Esophagus (tissue), 2 donors: Measurements from ENCODE around the gene KITLG. TPM values are rescaled to one million over a fixed set of nuclear protein-coding genes. Genes with fewer than 3 reads are reported as not detected.

Experiments used
- H3K27ac ChIP-seq, 2 donors: one replicate each; pipeline ENCODE4 v1.5.1; 2013; ENCODE audit warnings: low read depth in 2 of 2, mild to moderate bottlenecking in 2 of 2, inconsistent platforms in 1 of 2, low read length in 1 of 2, moderate library complexity in 1 of 2
- H3K27me3 ChIP-seq, 2 donors: one replicate each; pipeline ENCODE4 v1.6.1; 2013; ENCODE audit warnings: low read length in 2 of 2, control low read depth in 1 of 2, mild to moderate bottlenecking in 1 of 2; ENCODE audit not compliant: insufficient read depth in 2 of 2, control insufficient read depth in 1 of 2
- H3K36me3 ChIP-seq, 2 donors: one replicate each; pipeline ENCODE4 v1.6.1; 2013; ENCODE audit warnings: low read length in 1 of 2; ENCODE audit not compliant: control insufficient read depth in 2 of 2, insufficient read depth in 2 of 2
- H3K4me1 ChIP-seq, 2 donors: one replicate each; pipeline ENCODE4 v1.6.1; 2013; ENCODE audit warnings: low read length in 1 of 2; ENCODE audit not compliant: control insufficient read depth in 2 of 2, insufficient read depth in 2 of 2
- H3K4me3 ChIP-seq, 2 donors: one replicate each; pipeline ENCODE4 v1.5.1; 2013; ENCODE audit warnings: low read length in 2 of 2, mild to moderate bottlenecking in 2 of 2, low read depth in 1 of 2, moderate library complexity in 1 of 2
- H3K9me3 ChIP-seq, 2 donors: one replicate each; pipeline ENCODE4 v1.6.1; 2013; ENCODE audit warnings: mild to moderate bottlenecking in 2 of 2, low read depth in 1 of 2, low read length in 1 of 2, moderate library complexity in 1 of 2; ENCODE audit not compliant: control insufficient read depth in 2 of 2, insufficient read depth in 1 of 2
- WGBS, 2 donors: extraction: QIAGEN DNeasy Blood & Tissue Kit; methylation state at CpG; one replicate each; pipeline ENCODE4 v1.1.7; 2013; 5-methylcytosine and 5-hydroxymethylcytosine counted together
- polyA plus RNA-seq, 2 donors: library from polyadenylated mRNA; stranded (reverse); fragments of 200-250 nt; gene quantifications; one replicate each; pipeline ENCODE4 v1.2.3, GENCODE V29; 2013
- donor health status: healthy with polysubstance abuse.
- donor health status: Bipolar disorder and iron deficiency.

Gene KITLG
- polyA plus RNA-seq, 2 donors, result 6.2 to 7.7 TPM

DNA sequence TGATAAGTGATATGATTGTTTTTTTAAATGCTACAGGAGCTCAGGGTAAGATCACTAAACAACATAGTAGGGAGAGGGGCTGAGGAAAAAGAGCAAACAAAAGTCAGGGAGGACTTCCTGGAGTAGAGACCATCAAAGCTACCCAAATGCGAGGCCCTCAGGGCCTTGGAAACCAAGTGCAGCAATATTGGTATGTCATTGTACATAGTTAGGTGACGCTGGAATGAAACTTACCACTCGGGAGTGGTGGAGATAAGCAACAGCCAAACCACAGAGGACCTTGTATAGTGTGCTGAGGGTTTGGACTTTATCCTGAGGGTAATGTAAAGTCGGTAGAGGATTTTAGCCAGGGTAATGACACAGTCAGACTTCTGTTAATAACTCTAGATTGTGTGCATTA, 13.8 kb downstream of the KITLG start:
- WGBS, 2 donors, result 59 to 66% methylated on average over 4 of the region's 4 CpGs
- H3K27me3 ChIP-seq, result no peaks in the 10 kb centered on the region

DNA sequence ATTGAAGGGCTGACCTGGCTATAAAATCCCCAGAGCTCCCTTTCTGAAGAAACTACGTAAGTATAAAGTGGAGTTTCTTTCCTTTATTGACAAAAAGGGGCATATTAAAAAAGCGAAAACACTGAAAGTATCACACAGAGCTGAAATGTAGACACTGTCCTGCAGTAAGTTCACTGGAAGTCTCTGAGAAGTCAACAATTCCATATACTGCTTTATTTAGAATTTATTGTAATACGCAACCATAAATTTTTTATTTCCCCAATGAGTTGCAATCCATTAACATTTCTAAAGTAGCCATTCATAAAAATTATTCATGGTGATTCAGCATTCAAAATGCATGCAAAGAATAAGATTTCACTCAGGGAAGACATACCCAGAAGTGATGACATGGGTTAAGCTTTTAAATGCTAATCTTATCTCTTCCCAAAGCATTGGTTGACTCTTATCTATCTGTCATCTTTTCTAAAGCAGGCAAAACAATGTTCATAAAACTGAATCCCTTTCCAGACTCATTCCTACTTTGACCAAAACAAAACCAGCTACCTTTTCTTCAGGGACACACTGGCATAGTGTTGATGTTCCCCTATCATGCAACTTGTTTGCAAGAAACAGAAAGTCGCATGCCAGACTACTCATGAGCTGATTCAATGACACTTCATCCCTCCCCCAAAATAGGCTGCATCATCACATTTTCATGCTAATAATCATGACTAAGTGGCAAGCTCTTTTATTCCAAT, 17.3 kb downstream of the KITLG start:
- Histone ChIP-seq H3K9me3 (no peaks in the 10 kb centered on the region), H3K36me3 (peaks cover 0 to 2% of the 10 kb centered on the region in 2 donors), H3K4me3 (no peak overlapping the region), H3K27me3 (no peaks in the 10 kb centered on the region), H3K27ac (no peak overlapping the region), H3K4me1 (peaks cover 2 to 6% of the 10 kb centered on the region in 2 donors)
- WGBS, 2 donors, result 91 to 93% methylated on average over 4 of the region's 4 CpGs

More for the DNA sequence above, 13.8 kb downstream of the KITLG start:
- Histone ChIP-seq H3K27ac (no peak overlapping the region), H3K9me3 (no peaks in the 10 kb centered on the region), H3K36me3 (peaks cover 0 to 2% of the 10 kb centered on the region in 2 donors), H3K4me3 (no peak overlapping the region), H3K4me1 (peaks cover 0 to 3% of the 10 kb centered on the region in 2 donors)

DNA sequence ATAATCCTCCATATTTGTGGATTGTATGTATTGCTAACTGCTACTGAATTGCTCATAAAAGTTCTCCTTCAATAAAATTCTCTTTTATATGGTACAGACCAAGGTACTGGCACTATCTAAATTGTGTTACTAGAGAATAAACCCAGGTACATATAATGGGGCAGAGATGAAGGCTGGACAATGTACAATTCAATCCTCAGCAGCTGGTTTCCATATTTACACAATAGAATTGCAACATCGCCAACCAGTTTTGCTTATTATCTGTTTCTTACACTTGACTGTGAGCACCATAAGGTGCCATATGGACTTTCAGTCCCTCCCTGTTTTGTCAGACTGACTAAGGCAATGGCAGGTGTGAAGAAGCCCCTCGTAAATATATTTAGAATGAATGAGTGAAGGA, 18.1 kb downstream of the KITLG start:
- Histone ChIP-seq H3K9me3 (no peaks in the 10 kb centered on the region), H3K4me3 (no peak overlapping the region), H3K27ac (no peak overlapping the region), H3K4me1 (peaks cover 2 to 6% of the 10 kb centered on the region in 2 donors), H3K27me3 (no peaks in the 10 kb centered on the region), H3K36me3 (peaks cover 0 to 2% of the 10 kb centered on the region in 2 donors)
- WGBS, 2 donors, result 83 to 86% methylated on average over 2 of the region's 2 CpGs

DNA sequence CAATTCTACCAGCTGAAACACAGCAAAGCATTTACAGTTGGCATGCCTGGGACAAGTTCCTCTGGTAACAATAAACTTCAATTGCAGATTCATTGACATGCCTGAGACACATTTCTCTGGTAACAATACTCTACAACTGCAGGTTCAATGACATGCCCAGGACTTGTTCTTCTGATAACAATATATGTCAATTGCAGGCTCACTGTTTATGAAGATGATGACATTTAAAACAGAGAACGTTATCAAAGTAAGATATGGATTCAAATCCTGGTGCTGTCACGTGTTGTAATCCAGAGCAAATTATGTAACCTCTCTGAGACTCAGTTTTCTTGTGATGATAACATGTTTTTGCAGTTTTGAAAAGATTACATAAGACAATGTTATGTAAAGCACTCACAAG, 20.5 kb downstream of the KITLG start:
- Histone ChIP-seq H3K4me3 (no peak overlapping the region), H3K36me3 (peaks cover 0 to 2% of the 10 kb centered on the region in 2 donors), H3K9me3 (no peaks in the 10 kb centered on the region), H3K27me3 (no peaks in the 10 kb centered on the region), H3K4me1 (peaks cover 2 to 5% of the 10 kb centered on the region in 2 donors), H3K27ac (no peak overlapping the region)
- 28 to 31% methylated on average over 2 of the region's 2 CpGs for WGBS, 2 donors

DNA sequence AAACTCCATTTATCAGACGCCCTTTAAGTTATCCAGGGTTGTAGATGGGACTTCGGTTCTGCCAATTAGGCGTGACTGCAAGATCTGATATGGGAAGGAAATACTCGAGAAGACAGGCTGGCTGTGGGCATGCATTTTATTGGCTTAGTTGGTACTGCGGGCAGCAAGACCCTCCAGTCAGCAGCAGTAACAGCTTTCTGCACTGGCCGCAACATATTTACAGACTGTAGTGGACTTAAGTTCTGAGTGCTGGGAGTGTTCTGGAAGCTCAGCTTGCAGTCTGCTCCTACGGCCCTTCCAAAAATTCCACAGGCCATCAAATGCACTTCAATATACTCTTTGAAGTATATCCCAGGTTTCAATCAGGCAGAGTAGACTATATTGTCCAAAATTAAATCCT, 21.1 kb downstream of the KITLG start:
- H3K27me3 ChIP-seq, result no peaks in the 10 kb centered on the region
- no peaks in the 10 kb centered on the region for H3K9me3 ChIP-seq
- H3K27ac ChIP-seq, result peak overlapping the region in 1 of 2 donors; percentile 21
- peaks cover 2 to 5% of the 10 kb centered on the region in 2 donors for H3K4me1 ChIP-seq
- no peak overlapping the region for H3K4me3 ChIP-seq
- WGBS, 2 donors, result 64 to 72% methylated on average over 7 of the region's 7 CpGs
- H3K36me3 ChIP-seq, result peaks cover 0 to 2% of the 10 kb centered on the region in 2 donors

DNA sequence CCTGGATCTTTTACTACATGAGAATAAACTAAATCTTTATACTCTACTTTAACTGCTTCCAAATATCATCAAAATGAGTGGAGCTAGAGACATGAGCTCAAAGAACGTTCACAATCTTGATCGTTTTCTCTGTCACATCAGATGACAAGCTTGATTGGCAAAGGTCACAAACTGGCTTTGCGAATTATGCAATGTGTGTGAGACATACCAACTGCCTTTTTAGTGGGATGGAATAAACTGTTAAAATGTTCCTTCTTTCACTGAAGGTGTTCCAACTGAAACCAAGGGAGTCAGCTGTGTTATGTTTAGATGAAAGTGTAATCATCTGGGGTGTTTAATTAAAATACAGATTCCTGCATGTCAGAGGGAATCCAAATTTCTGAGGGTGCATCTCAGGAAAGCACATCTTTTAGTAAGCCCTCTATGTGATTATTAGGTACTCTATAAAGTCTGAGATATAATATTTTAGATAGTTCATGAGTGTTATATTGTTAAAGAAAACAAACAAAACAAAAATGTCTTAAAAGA, 21.9 kb downstream of the KITLG start:
- Histone ChIP-seq H3K4me1 (peaks cover 2 to 5% of the 10 kb centered on the region in 2 donors), H3K9me3 (no peaks in the 10 kb centered on the region), H3K27me3 (no peaks in the 10 kb centered on the region), H3K4me3 (no peak overlapping the region), H3K36me3 (peaks cover 0 to 2% of the 10 kb centered on the region in 2 donors), H3K27ac (no peak overlapping the region)
- WGBS, 2 donors, result 58 to 60% methylated on average over 3 of the region's 3 CpGs

DNA sequence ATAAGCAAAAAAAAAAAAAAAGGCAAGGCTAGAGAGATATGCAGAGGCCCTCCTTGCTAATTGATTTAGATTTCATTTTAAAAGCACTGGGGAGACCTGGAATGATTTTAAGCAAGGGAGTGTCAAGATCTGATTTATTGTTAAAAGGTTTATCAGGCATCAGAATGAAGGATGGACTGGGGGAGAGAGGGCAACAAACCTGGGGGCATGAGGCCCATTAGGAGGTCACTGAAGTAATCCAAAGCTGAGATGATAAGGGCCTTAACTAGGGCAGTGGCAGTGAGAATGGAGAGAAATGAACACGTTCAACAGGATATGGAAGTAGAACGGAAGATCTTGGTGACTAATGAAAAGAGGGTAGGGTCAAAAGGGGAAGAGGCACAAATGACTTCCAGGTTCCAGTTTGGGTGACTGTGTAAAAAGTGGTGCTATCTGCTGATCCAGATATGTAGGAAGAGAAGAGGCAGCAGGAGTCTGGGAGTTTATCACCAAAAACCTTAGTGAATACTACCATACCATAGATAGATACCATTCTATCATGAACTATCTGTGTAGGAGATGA, 24.0 kb downstream of the KITLG start:
- no peak overlapping the region for H3K4me3 ChIP-seq
- H3K27ac ChIP-seq, result peak overlapping the region in 1 of 2 donors; percentile 41
- H3K9me3 ChIP-seq, result no peaks in the 10 kb centered on the region
- 62 to 66% methylated on average over 2 of the region's 2 CpGs for WGBS, 2 donors
- no peaks in the 10 kb centered on the region for H3K36me3 ChIP-seq
- no peaks in the 10 kb centered on the region for H3K27me3 ChIP-seq
- H3K4me1 ChIP-seq, result peaks cover 2 to 5% of the 10 kb centered on the region in 2 donors

DNA sequence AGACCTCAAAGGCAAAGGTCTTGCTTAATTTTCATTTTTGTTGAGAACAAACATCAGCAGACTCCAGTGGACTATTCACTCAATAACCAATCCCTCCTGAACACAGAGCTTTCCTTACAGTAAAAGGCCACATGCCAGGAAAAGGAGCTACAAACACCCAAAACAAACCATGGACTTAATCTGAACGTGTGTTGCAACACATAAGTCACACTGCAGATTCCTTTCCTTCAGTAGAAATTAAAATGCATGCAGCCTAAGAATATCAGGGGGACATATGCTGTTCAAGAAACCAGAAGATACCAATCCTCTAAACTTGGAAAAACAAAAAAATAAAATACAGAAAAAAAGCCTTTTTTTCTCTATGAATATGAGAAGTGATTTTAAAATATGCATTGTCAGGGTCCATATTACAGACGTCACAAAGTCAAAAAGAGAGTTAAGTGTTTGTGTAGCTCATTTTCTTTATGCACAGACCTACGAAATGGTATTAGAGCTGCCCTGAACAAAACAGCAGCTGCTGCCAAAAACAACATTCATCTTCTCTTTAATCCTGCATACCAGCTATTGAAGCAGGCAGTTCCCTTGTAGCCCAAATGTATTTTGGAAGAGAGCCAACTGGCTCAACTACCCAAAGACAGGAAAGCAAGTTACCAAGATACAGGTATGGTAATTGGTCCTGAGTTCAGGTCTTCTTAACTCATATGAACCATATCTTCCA, 26.2 kb downstream of the KITLG start:
- WGBS, 2 donors, result 14 to 18% methylated on average over 3 of the region's 3 CpGs
- H3K4me3 ChIP-seq, result no peak overlapping the region

DNA sequence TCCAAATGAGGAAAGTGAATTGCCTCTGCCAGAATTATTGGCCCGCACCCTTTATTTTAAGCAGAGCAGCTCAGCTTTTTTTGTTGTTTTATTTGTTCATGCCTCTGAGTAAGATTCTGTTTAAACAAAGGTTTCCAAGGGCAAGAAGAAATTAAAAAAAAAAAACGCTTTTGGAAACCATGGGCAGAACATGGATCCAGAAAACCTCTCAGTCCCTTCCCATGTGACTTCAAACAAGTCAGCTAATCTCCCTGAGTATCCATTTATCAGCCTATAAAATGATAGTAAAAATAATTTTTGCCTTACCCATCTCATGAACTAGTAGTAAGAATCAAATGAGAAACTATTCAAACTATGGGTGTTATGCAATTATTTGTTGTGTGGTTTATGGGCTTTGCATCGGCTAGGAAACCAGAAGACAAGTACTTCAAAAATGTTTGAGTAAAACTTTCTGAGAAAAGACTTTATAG, 27.6 kb downstream of the KITLG start:
- WGBS, 2 donors, result 19 to 31% methylated on average over 3 of the region's 3 CpGs
- Histone ChIP-seq H3K36me3 (no peaks in the 10 kb centered on the region), H3K4me3 (no peak overlapping the region), H3K27me3 (no peaks in the 10 kb centered on the region), H3K27ac (no peak overlapping the region), H3K9me3 (no peaks in the 10 kb centered on the region), H3K4me1 (peaks cover 0 to 1% of the 10 kb centered on the region in 2 donors)

More for the DNA sequence above, 26.2 kb downstream of the KITLG start:
- peaks cover 0 to 2% of the 10 kb centered on the region in 2 donors for H3K4me1 ChIP-seq
- H3K27me3 ChIP-seq, result no peaks in the 10 kb centered on the region
- peak overlapping the region in 1 of 2 donors; percentile 1 for H3K27ac ChIP-seq
- no peaks in the 10 kb centered on the region for H3K36me3 ChIP-seq
- no peaks in the 10 kb centered on the region for H3K9me3 ChIP-seq
